GM21786 (cell line): Measurements from ENCODE around the gene LOXHD1.

Source experiments
- ATAC-seq: cut with Tn5 transposase; IDR thresholded peaks from one replicate; pipeline ENCODE4 v1.9.1; 2021; ENCODE audit not compliant: unreplicated experiment

The LOXHD1 gene

GRCh38 chr18:46458472-46458871, 198.5 kb downstream of the LOXHD1 start:
- no peak for ATAC-seq

DNA sequence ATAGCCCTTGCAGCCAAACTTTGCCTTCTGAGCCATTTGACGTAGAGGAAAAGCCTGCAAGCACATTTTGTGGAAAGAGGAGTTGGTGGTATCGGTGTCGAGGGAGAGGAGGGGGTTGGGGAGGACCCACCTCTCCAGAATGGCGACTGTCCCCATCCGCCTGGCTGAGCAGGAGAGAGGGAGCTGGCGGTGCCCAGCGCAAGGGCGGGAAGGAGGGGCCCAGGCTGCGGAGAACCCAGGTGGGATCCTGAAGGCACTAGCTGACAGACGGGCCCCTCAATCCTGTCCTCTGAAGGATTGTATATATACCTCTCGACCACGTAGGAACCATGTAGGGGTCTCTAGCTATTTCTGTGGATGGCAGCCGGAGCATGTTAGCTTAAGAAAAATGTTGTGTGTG, 200.3 kb downstream of the LOXHD1 start:
- ATAC-seq = no peak

- no peak for ATAC-seq
These were observed 204.2 kb downstream of the LOXHD1 start for GRCh38 chr18:46452820-46453219.

DNA sequence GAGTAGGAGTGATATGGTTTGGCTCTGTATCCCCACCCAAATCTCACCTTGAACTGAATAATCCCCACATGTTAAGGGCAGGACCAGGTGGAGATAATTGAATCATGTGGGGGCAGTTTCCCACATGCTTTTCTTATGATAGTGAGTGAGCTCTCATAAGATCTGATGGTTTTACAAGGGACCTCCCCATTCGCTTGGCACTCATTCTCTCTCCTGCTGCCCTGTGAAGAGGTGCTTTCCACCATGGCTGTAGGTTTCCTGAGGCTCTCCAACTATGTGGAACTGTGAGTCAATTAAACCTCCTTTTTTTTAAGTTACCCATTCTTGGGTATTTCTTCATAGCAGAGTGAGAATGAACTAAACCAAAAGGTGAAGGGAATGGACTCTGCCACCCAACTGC, 207.5 kb downstream of the LOXHD1 start:
- no peak for ATAC-seq

DNA sequence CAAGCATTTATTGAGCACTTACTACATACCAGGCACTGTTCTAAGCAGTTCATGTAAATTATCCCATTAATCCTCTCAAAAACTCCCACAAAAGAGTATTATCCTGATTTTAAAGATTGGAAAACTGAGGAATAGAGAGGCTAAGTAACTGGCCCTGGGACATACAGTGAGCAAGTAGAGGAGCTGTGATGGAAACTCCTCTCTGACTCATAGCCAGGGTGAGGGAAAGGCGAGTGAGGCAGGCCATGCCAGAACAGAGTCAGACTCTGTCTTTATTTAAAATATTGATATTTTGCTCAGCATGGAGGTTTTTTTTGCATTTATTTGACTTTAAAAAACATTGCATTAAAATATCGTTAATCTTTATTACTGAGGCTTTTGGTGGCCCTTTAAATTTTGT, 208.0 kb downstream of the LOXHD1 start:
- no peak for ATAC-seq

DNA sequence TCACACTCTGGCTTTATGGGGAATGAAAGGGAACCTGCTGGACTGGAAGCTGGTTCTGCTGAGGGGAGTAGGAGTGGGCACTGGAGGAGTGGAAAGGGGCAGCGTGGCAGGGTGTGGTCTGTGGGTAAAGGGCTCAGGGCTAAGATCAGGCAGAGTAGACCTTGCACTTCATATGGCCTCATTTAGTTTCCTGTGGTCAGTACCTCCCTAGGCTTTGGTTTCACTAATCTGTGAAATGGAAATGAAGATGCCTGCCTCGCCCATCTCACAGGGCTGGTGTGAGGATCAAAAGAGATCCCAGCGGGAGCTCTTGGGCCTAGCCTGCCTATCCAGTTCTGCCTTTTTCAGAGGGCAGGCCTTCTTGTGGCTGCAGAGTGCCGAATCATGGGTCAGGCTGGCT, 208.7 kb downstream of the LOXHD1 start:
- no peak for ATAC-seq

- no peak for ATAC-seq
These were observed 209.2 kb downstream of the LOXHD1 start for GRCh38 chr18:46447792-46448191.

- ATAC-seq = no peak
These were observed 209.7 kb downstream of the LOXHD1 start for GRCh38 chr18:46447323-46447722.

DNA sequence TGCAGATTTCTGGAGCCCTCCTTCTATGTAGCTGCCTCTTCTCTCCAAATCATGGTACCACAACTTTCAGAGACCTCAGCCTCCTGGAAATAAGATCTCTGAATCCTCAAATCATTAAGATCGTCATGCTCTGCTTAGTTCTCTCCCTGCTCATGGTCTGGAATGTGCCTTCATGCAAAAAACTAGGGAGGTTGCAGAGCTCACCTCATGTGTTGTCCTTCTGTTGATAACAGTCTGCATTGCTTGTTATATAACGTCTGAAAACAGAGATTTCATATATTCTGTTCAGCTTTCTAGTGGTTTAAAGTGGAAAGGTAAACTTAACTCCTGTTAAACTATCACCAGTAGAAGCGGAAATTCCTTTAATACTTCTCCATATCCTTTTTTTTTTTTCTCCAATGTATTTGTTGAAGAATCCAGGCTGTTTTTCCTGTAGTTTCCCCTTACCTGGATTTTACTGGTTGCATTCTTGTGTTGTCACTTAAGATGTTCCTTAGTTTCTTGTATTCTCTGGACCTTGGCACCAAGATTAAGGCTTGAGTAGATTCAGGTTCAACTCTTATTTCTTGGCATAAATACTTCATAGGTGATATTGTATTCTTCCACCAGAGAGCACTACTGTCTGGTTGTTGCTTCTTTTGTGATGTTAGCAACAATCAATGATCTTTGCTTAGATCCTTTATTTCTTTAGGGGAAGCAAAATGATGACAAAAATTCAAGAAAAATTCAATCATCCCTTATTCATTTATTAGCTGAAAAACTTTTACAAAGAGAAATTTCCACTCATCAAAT, 211.3 kb downstream of the LOXHD1 start:
- ATAC-seq = no peak

GRCh38 chr18:46439037-46439436, 218.0 kb downstream of the LOXHD1 start:
- no peak for ATAC-seq

GRCh38 chr18:46437061-46437460, 220.0 kb downstream of the LOXHD1 start:
- ATAC-seq = no peak

DNA sequence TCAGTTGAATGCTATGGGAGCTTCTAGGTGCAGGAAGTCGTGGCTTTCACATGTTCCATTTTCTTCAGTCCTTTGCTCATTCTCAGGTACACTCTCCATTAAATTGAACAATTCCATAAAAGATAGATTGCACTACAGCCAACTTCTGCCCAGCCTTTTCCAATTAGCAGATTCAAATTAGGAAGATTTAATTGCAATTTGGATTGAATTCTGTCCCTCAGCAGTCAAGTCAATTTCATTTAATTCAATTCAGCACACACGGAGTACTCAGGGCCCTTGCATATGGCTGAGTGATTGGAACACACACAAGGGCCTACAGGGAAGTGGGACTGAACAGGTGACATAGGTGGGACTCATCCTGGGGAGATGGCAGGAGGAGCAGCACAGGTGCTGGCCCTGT, 220.4 kb downstream of the LOXHD1 start:
- ATAC-seq = no peak

DNA sequence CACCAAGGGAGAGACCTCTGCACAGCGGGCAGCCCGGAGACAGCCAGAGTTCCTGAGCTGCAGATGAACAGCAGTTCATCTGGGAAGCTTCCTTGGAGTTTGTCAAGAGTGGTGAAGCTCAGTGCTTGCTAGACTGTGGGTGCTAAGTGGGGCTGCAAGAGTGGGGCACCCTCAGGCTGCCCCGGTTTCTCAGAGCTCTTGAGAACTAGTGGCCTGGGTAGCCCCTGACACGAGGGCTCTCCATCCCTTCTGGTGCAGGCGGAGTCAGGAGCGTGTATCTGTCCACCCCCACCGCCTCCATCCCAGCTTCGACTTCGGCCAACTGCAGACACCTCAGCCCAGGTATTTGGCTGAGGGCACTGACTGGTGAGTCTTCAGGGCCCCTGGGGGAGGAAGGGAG, 222.0 kb downstream of the LOXHD1 start:
- no peak for ATAC-seq

GRCh38 chr18:46434629-46435028, 222.4 kb downstream of the LOXHD1 start:
- ATAC-seq = no peak

- ATAC-seq = no peak
These were observed 223.7 kb downstream of the LOXHD1 start for GRCh38 chr18:46433121-46433826.

- no peak for ATAC-seq
These were observed 225.4 kb downstream of the LOXHD1 start for GRCh38 chr18:46431522-46432171.

- no peak for ATAC-seq
These were observed 227.3 kb downstream of the LOXHD1 start for GRCh38 chr18:46429649-46430224.

DNA sequence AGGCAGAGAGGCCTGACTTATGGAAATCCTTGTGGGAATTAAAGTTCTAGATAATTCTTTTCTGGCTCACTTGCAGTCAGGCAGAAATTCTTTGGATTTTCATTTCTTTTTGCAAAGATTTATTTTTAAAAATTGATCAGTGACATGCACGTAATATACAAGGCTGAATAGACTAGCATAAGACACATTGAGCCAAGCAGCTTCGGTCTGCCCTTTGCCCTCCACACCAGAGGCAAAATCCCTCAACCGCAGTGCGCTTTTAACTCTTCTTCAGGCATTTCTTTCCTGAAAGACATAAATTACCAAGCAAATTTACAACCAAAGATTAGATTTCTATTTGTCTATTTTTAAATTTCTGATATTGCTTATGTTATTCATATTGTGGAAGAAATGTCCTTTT, 227.9 kb downstream of the LOXHD1 start:
- ATAC-seq = no peak

- ATAC-seq = no peak
These were observed 228.7 kb downstream of the LOXHD1 start for GRCh38 chr18:46428368-46428767.

DNA sequence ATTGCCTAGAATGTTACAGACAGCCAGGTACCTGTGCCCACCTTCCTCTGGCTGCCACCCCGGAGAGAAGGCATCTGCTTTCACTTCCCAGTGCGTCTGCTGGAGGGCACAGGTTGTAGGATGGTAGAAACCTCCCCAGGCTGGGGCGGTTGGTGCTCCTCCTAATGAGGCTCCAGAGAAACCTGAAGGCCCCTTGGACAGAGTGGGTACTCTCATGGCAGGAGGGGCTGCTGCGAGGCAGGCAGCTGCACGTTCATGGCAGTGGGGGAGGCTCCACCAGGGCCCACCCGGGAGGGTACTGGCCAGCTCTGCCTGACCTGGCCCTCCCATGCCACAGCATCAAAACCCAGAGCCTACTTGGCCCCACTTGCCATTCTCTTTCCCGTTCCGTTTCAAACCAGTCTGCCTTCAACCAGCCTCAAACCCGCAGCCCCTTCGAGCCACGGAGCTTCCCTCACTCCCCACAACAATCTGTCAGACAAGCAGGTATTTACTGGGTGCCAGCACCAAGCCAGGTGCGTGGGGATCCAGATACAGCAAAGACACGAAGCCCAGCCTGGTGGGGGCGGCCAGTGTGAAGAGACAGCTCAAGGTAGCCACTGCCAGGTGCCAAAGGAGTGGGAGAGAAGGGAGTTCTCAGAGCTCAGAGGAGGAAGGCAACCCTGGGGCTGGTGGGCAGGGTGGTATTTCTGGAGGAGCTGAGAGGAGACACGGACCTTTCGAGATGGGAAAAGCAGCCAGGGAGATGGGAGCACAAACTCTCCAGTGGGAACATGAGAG, 229.6 kb downstream of the LOXHD1 start:
- ATAC-seq = no peak
